Muscle of arm (tissue), 12 donors: ENCODE measurements around the gene ISM2. TPM values are rescaled to one million over a fixed set of nuclear protein-coding genes. Genes with fewer than 3 reads are reported as not detected.
A peak's percentile ranks its signal among the peaks of the same experiment; 100 is the strongest.

Experiments
- DNase-seq: peaks from one replicate; pipeline ENCODE4 v3.0.0-alpha.2; 2013
- polyA plus RNA-seq, 12 donors: library from polyadenylated mRNA; unstranded; fragments of 120-200 nt; gene quantifications; one replicate each; pipeline ENCODE4 v1.2.1, GENCODE V29; 2013; ENCODE audit not compliant: insufficient read length in 12 of 12

Gene ISM2
- polyA plus RNA-seq, 12 donors: 0.08 to 1.1 (median 0.23) TPM; not detected in 6

GRCh38 chr14:77469067-77469505 is 29.5 kb downstream of the ISM2 start:
- no peak for DNase-seq

GRCh38 chr14:77467801-77468200 is 30.8 kb downstream of the ISM2 start:
- DNase-seq: no peak

- DNase-seq: peak; percentile 30
Measured at GRCh38 chr14:77459072-77459723, 39.4 kb downstream of the ISM2 start.

GRCh38 chr14:77458249-77458950 is 40.2 kb downstream of the ISM2 start:
- peak; percentile 31 for DNase-seq

GRCh38 chr14:77457522-77458248 is 40.9 kb downstream of the ISM2 start, which contains the start of the genes AHSA1 and VIPAS39:
AHSA1 (plus strand) TSS chr14:77458093; CDS start chr14:77458190, 97 bp downstream.
VIPAS39 (minus strand) TSS chr14:77457601; CDS start chr14:77454102, 3,499 bp downstream.
- peak; percentile 98 for DNase-seq

GRCh38 chr14:77457115-77457521 is 41.5 kb downstream of the ISM2 start:
- no peak for DNase-seq

GRCh38 chr14:77455966-77456640 is 42.5 kb downstream of the ISM2 start:
- DNase-seq: no peak

- DNase-seq: no peak
Measured at GRCh38 chr14:77442196-77442595, 56.4 kb downstream of the ISM2 start.

- no peak for DNase-seq
Measured at GRCh38 chr14:77439861-77440260, 58.8 kb downstream of the ISM2 start.

- no peak for DNase-seq
Measured at GRCh38 chr14:77438596-77438995, 60.0 kb downstream of the ISM2 start.

- DNase-seq: no peak
Measured at GRCh38 chr14:77436042-77436441, 62.6 kb downstream of the ISM2 start.

GRCh38 chr14:77426396-77426795 is 72.2 kb downstream of the ISM2 start:
- DNase-seq: no peak

- DNase-seq: no peak
Measured at GRCh38 chr14:77424862-77425261, 73.8 kb downstream of the ISM2 start.

Other genes starting within 250 kb of the ISM2 start
- not detected for gene NGB, start 227.6 kb downstream of the ISM2 start, polyA plus RNA-seq
- 10 to 100 TPM in 11 of 12 donors, not detected in 1; 19.1 to 36.9 (median 32.0) TPM for gene POMT2, start 177.9 kb downstream of the ISM2 start, polyA plus RNA-seq
- 10 to 100 TPM in 11 of 12 donors, not detected in 1; 18.3 to 28.1 (median 23.1) TPM for gene GSTZ1, start 177.8 kb downstream of the ISM2 start, polyA plus RNA-seq
- 10 to 100 TPM in 1 of 12 donors, 1 to 10 TPM in 10, not detected in 1; 4.9 to 10.1 (median 6.4) TPM for gene TMED8, start 121.7 kb downstream of the ISM2 start, polyA plus RNA-seq
- 1 to 10 TPM in 1 of 12 donors, under 1 TPM in 9, not detected in 2; 0.29 to 1.6 (median 0.55) TPM for gene SAMD15, start 121.4 kb downstream of the ISM2 start, polyA plus RNA-seq
- gene NOXRED1, start 75.3 kb downstream of the ISM2 start, polyA plus RNA-seq: under 1 TPM in 10 of 12 donors, not detected in 2; 0.18 to 0.94 (median 0.42) TPM
- gene VIPAS39, start 41.2 kb downstream of the ISM2 start, polyA plus RNA-seq: 10 to 100 TPM in 11 of 12 donors, not detected in 1; 21.4 to 39.0 (median 26.0) TPM
- 100 to 1,000 TPM in 10 of 12 donors, 10 to 100 TPM in 1, not detected in 1; 95.4 to 171 (median 144) TPM for gene AHSA1, start 40.7 kb downstream of the ISM2 start, polyA plus RNA-seq
- 10 to 100 TPM in 11 of 12 donors, not detected in 1; 16.9 to 32.0 (median 20.9) TPM for gene SPTLC2, start 117.8 kb upstream of the ISM2 start, polyA plus RNA-seq
- gene ALKBH1, start 209.2 kb upstream of the ISM2 start, polyA plus RNA-seq: 10 to 100 TPM in 10 of 12 donors, 1 to 10 TPM in 1, not detected in 1; 9.9 to 12.8 (median 11.3) TPM
- gene SLIRP, start 209.3 kb upstream of the ISM2 start, polyA plus RNA-seq: 10 to 100 TPM in 11 of 12 donors, not detected in 1; 63.2 to 92.2 (median 73.5) TPM